ENCODE data around the gene TMEM256. TPM values are rescaled to one million over a fixed set of nuclear protein-coding genes. Genes with fewer than 3 reads are reported as not detected.

TMEM256 gene
- total and polyA plus RNA-seq, 2 donors (not counting 3 experiments of a cell fraction or from before 2014, with no cell fraction given): 67.4 to 148 TPM

GRCh38 chr17:7413346-7413985 is 9.6 kb upstream of the TMEM256 start:
- no peak overlapping the region for H3K9ac ChIP-seq (replicated peaks; ENCODE audit: extremely low read depth, insufficient read depth, low read length)
- H2AFZ ChIP-seq (ENCODE audit: low read depth, low read length): no peak overlapping the region
- FAIRE-seq: no peak
- ChIA-PET POLR2A (interaction anchor here (0.5 kb wide), 1 partner anchor 196 kb away, joined by 6 read pairs; no protein-coding TSS in a partner anchor), CTCF (no interaction called here)
- BruUV-seq (replicated peaks): no TSS peak
- intact Hi-C loops (cut with micrococcal nuclease): no loop called here
- peaks cover 0 to 17% of the 10 kb centered on the region in 2 experiments for H3K36me3 ChIP-seq (ENCODE audit: control insufficient read depth in 2 of 2, extremely low read depth in 1 of 2, insufficient read depth in 2 of 2, low read length in 2 of 2)
- H4K20me1 ChIP-seq (replicated peaks; ENCODE audit: control insufficient read depth, extremely low read depth, insufficient read depth, low read length): no peaks in the 10 kb centered on the region
- H3K9me1 ChIP-seq (replicated peaks; ENCODE audit: control insufficient read depth, extremely low read depth, insufficient read depth, low read length): no peaks in the 10 kb centered on the region
- no peaks in the 10 kb centered on the region for H3K9me3 ChIP-seq (replicated peaks; ENCODE audit: control insufficient read depth, insufficient read depth, low read length)
- dilution Hi-C loops (cut with MboI; ENCODE audit: extremely low pct_ligation_motif_present, low sequenced_read_pairs): no loop called here
- no peak overlapping the region for H3K4me2 ChIP-seq (ENCODE audit: insufficient read depth, low read length)
- H3K79me2 ChIP-seq (ENCODE audit: control insufficient read depth, insufficient read depth, low read length): no peaks in the 10 kb centered on the region
- DNase-seq (ENCODE audit: low read depth, low spot score): no peak
- H3K27me3 ChIP-seq (ENCODE audit: control insufficient read depth in 2 of 2, insufficient read depth in 2 of 2, low read length in 2 of 2): no peaks in the 10 kb centered on the region
- H3K4me3 ChIP-seq (replicated peaks in 1 of 3; ENCODE audit: insufficient read depth in 1 of 3, low read depth in 1 of 3, low read length in 3 of 3): no peak overlapping the region
- no peaks in the 10 kb centered on the region for H3K4me1 ChIP-seq (ENCODE audit: control insufficient read depth, extremely low read depth, insufficient read depth, low read length)
- no peak overlapping the region for H3K27ac ChIP-seq (ENCODE audit: insufficient read depth, low read depth, low read length)
- no peak for TF ChIP-seq POLR2AphosphoS5 (IDR thresholded peaks at IDR 0.05; ENCODE audit: insufficient read depth, low read depth, low read length)
- no peak for TF ChIP-seq POLR2A (IDR thresholded peaks at IDR 0.05; ENCODE audit: low read depth, low read length)
- no peak for TF ChIP-seq GATA2 (IDR thresholded peaks at IDR 0.05; ENCODE audit: insufficient read depth, insufficient read length, low read depth, low read length)

- no TSS peak for BruUV-seq (replicated peaks)
- Histone ChIP-seq H3K4me2 (ENCODE audit: insufficient read depth, low read length) (no peak overlapping the region), H3K9me1 (replicated peaks; ENCODE audit: control insufficient read depth, extremely low read depth, insufficient read depth, low read length) (no peaks in the 10 kb centered on the region), H3K36me3 (ENCODE audit: control insufficient read depth in 2 of 2, extremely low read depth in 1 of 2, insufficient read depth in 2 of 2, low read length in 2 of 2) (peaks cover 0 to 17% of the 10 kb centered on the region in 2 experiments), H2AFZ (ENCODE audit: low read depth, low read length) (no peak overlapping the region), H3K4me3 (replicated peaks in 1 of 3; ENCODE audit: insufficient read depth in 1 of 3, low read depth in 1 of 3, low read length in 3 of 3) (no peak overlapping the region), H3K27ac (ENCODE audit: insufficient read depth, low read depth, low read length) (no peak overlapping the region), H3K79me2 (ENCODE audit: control insufficient read depth, insufficient read depth, low read length) (no peaks in the 10 kb centered on the region), H4K20me1 (replicated peaks; ENCODE audit: control insufficient read depth, extremely low read depth, insufficient read depth, low read length) (no peaks in the 10 kb centered on the region), H3K4me1 (ENCODE audit: control insufficient read depth, extremely low read depth, insufficient read depth, low read length) (no peaks in the 10 kb centered on the region), H3K27me3 (ENCODE audit: control insufficient read depth in 2 of 2, insufficient read depth in 2 of 2, low read length in 2 of 2) (no peaks in the 10 kb centered on the region), H3K9me3 (replicated peaks; ENCODE audit: control insufficient read depth, insufficient read depth, low read length) (no peaks in the 10 kb centered on the region), H3K9ac (replicated peaks; ENCODE audit: extremely low read depth, insufficient read depth, low read length) (no peak overlapping the region)
- DNase-seq (ENCODE audit: low read depth, low spot score) (no peak), FAIRE-seq (no peak)
- no peak for TF ChIP-seq POLR2AphosphoS5 (IDR thresholded peaks at IDR 0.05; ENCODE audit: insufficient read depth, low read depth, low read length)
- no peak for TF ChIP-seq GATA2 (IDR thresholded peaks at IDR 0.05; ENCODE audit: insufficient read depth, insufficient read length, low read depth, low read length)
- TF ChIP-seq MAX (IDR thresholded peaks at IDR 0.05; ENCODE audit: insufficient read depth, insufficient read length): no peak
- no peak for TF ChIP-seq EZH2 (IDR thresholded peaks at IDR 0.05; ENCODE audit: borderline replicate concordance, low read depth, low read length, severe bottlenecking)
- ChIA-PET POLR2A (no interaction called here), CTCF (no interaction called here)
- intact Hi-C loops (cut with micrococcal nuclease) (no loop called here), dilution Hi-C loops (cut with MboI; ENCODE audit: extremely low pct_ligation_motif_present, low sequenced_read_pairs) (no loop called here)
These were observed 7.5 kb upstream of the TMEM256 start for GRCh38 chr17:7411427-7411750.

Measured in endothelial cell of umbilical vein (primary cell).